Tongue (tissue), 2 donors: Measurements from ENCODE around the gene TENT5C. TPM values are rescaled to one million over a fixed set of nuclear protein-coding genes. Genes with fewer than 3 reads are reported as not detected.

ENCODE experiments used
- DNase-seq: peaks from one replicate; pipeline ENCODE4 v3.0.0-alpha.2; 2015
- total RNA-seq: library from RNA; depleted of rRNA; stranded (reverse); fragments of >200 nt; gene quantifications from one replicate; pipeline ENCODE4 v1.2.3, GENCODE V29; 2014

Gene TENT5C
- total RNA-seq, 1 donor from 2014 or later: 13.3 TPM

DNA sequence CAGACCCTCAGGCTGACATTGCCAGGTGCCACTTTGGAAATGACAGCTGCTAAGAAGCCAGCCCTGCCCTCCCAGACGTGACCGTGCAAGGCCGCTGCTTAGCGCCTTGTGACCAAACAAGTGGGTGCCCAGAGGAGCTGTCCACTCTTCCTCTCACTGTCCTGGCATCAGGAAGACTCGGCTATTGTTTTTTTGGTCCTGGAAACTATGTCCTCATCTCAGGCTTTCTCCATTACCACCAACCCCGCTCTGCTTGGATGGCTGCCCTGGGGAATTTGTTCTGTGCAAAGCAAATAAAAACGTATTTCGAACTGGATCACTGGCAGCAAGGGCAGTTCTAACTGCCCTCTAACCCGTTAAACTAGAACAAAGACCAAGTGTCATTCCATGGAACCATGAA is 13.7 kb upstream of the TENT5C start:
- no peak for DNase-seq

DNA sequence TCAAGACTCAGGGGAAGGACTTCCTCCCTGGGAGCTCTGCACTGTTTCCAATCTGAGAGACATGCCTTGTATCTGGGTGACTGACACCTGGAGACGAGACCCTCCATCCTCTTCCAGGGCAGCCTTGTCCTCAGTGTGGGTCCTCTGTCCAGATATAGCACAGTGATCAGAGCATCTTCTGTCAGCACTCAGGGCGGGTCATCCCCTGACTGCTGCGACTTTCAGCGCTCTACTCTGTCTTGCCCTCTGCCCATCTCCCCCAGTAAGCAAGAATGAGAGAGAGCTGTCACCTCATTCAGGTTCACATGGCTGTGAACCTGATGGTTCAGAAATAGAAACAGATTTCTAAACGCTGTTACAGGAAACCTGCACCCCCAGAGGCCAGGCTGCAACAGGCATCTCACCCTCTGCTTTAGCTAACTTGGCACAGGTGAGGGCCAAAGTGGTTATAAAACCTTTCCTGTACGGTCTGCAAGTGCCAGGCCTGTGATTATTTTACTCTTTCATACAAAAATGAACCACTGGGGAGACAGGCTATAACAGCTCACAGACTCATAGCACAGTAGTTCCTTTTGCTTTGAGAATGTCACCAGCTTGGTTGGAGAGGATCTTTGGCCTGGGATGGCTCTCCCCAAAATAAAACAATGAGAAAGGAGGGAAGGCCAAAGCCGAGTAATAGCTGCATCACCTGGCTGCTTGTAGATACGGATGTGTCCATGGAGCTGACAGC is 11.4 kb upstream of the TENT5C start:
- DNase-seq: no peak

DNA sequence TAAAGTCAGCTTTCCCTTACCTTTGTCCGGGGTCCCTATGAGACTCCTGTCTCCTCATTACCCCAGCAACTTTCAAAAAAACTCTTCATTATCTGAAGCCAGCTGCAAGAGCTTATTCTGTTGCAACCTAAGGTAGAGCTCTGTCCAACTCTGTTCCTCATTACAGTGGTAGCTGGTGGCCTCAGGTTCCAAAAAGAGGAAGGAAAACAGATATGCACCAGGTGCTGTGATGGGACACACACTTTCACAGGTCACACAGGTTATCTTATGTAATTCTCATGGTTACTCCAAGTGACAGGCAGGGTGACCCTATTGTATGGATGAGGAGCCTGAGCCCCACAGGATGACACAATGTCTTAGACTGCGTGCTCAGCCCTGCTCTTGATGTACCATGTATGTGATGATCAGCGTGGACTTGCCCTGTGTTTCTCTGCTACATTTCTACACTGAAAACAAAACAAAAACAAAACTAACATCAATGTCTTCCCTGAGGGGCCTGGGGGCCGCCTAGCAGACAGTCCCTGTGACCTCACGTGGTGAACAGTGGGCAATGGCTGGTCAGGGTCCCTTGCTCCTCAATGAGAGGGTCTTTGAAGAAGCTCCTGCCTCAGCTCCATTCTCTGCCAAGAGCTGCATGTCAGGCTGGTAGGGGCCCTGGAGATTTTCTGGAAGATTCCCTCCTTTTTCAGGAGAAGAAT is 9.7 kb upstream of the TENT5C start:
- no peak for DNase-seq

DNA sequence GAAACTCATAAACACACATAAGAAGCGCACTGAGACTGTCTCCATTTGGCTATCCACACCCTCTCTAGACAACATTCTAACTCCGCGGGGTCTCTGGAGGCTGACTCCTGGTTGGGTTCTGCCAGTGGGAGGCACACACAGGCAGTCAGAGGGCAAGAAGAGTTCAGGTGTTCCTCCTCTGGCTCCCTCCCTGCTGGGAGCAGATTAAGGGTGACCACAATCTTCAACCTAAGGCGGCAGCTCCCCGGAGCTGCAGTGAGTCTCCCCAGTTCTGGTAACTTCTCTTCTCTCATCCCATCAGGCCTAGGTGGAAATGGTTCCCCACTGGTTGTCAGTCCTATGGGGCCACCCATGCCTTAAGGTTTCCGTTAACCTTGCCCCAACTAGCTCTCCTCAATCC is 7.4 kb upstream of the TENT5C start:
- DNase-seq: no peak

DNA sequence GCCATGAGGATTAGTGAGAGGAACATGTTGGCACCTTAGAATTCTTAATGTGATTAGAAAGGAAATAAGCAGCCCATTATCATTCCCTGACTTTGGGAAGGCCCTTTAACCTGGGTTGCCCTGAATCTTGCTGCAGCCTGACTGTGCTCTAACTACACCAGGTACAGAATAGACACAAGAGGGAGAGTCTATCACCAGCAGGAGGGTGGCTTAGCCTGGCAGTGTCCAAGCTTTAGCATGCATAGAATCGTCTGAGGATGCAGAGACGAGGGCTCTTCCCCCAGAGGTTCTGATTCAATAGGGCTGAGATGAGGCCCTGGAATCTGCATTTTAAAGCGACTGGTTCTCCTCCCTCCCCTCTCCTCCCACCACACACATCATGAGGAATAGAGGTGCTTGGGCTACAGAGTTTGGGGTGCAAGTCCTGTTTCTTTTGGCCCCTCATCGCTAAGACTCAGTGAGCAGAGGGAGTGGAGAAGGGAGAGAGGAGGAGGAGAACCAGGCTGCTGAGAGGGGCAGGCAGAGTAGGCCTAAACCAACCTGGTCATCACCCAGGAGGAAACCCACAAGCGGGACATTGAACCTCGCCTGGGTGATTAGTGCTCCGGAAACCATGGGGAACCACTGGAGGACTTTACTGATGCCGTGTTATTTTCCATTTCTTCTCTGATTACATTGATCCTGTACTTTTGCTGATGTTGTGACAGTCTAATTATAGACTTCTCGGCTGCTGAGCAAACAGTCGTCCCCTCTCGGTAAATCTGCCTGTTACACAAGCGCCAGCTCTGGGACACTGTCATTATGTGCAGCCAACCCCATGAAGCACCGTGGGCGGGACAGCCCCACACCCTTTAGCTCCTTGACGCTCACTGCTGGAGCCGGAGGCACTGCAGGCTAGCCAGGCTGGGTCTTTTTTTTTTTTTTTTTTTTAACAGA is 6.3 kb upstream of the TENT5C start:
- no peak for DNase-seq

DNA sequence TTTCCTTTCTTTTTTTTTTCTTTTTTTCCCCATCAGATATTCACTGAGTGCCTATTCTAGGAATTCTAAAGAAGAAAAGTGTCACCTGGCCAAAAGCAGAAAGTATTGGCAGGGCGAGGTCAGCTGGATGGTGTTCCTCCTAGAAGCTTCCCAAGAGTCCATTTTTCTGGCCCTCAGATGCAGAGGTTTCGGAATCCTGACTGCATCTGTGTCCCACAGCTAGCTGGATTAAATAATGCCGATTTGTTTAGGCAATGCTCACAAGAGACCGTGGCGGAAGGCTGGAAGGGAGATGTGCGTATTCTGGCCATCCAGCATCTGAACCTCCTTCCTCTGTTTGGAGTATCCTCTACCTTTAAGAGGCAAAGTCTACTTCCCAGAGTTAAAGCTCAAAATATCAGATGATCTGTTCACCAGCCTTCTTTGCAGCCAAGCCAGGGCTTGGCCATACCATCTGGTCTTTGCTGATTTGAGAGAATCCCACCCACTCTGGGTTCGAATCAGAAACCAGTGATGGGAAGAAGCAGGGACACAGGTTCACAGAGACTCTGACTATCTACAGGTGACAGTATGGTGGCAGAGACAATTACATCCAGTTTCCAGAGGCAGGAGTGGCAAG is 5.4 kb upstream of the TENT5C start:
- no peak for DNase-seq

DNA sequence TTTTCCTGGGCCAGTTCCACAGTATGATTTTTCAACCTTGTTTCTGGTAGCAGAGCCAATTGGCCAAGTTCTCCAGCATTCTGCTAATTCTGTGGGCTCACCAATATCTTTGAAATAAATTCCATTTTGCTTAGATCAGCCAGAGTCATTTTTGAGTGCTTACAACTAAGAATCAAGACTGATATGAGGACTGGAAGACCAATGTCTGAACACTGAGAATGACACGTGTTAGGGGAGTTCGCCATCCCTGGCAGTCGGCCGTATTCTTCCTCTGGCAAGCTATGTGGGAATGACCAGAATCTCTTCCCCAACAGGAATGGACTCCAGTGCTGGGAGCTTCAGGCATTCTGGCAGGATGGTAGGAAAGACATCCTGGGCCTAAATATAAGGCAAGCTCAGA is 4.9 kb upstream of the TENT5C start:
- no peak for DNase-seq

DNA sequence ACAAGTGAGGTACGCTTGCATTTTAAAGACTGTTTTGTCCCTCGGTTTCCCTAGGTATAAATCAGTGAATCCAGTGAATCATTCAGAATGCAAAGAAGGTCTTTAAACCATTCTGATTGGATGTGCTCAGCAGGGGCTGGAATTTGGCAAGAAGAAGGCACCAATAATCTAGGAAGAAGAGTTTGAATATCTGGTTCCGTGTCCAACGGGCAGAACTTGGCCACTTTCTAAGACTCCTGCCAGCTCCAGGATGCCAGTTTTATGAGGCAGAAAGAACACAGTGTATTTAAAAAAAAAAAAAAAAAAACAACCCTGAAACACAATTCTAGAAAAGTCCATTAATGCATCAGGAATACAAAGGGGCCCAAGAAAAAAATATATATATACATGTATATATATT is 3.0 kb upstream of the TENT5C start:
- no peak for DNase-seq

DNA sequence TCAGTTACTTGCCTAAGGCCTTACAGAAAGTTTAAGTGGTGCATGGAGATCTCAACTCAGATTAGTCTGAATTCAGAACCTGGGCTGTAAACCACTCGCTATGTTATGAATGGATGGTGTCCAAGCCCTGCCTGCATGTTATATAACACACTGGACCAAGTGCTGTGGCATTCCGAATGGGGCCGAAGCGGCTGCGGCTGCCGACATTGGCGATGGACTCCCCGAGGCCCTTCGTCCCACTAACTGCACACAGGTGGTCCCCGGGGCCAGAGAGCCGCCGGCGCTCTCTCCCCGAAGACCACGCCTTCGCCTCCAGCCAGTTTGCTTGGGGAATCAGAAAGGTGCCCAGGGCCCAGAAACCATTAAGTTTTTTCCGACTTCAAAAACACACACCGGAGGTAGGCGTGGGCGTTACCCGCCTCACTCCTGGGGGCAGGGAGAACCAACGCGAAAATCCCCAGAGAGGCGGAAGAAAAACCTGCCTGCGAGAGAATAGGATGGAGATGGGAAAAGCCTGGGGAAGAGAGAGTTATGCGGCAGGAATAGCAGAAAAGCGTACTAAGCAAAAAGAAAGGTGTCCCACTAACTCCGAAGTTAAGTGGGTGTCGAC is 579 bp upstream of the TENT5C start:
- peak; percentile 45 for DNase-seq

DNA sequence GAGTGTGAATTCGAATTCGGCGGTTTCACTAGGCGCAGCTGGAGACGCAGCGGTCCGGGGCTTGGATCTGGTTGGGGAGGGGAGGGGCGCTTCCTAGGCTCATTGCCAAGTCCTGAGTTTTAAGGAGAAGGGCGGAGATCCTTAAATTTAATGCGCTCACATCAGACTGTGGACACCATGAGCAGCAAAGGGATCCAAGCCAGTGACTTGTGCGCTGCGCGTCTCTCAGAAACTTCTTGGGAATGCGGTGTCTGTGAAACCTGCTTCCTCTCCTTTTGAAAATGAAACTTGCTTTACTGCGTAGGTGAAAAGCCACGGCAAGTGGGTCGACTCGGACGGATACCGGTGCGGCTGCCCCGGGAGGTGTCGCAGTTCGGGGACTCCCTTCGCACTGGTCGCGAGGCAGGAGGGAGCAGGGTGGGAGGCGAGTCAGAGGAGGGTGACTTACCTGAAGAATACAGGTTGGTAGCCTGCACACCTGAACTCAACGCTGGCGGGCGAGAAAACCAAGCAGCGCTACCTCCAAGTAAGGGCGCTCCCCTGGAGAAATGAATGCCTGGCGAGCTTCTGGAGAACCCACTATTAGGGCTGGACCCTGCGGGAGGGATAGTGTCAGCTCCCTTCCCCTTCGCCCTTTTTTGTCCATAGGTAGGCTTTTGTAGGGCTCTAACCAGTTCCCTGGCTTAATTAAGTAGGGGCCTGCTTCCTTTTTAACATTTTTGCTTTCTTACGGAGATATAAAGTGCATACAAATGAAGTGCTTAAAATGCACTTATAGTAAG is 992 bp downstream of the TENT5C start:
- peak; percentile 74 for DNase-seq

DNA sequence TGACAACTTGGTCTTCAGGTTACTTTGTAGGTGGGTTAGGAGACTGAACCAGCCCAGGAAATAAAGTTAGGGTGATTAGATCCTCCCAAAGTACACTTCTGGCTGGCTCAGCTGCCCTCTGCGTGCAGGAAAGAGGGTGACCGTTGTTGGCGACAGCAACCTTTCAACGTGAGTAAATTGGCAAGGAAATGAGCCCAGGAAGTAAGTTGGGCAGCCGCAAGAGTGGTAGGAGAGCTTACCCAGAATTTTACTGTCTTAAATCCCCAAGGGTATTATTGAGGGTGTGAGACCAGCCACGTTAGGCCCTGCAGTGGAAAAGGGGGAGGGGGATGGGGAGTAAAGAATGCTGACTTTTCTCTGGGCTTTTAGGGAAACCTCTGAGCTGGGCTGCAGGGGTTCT is 1.6 kb downstream of the TENT5C start:
- DNase-seq: no peak

DNA sequence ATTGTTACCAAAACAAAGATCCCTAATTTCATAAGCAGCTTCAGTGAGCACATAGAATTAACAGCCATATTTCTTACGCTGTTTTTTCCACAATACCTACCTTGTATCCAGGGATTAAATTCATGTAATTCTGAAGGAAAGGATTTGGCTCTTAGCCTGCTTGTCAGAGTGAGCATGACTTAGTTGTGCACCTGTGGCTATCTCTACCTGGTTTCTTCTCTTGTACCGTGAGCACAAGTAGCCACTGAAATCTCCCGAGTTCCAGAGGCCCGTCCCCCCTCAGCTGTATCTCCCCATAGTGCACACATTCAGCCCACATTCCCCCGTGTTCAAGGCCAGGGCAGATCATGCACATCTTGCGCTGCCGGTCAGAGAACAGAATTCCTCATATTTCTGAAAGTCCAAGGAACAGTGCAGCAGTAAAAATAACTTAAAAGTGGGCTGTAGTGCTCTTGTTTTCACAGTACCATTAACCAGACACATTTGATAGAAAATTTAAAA is 2.3 kb downstream of the TENT5C start:
- DNase-seq: no peak

DNA sequence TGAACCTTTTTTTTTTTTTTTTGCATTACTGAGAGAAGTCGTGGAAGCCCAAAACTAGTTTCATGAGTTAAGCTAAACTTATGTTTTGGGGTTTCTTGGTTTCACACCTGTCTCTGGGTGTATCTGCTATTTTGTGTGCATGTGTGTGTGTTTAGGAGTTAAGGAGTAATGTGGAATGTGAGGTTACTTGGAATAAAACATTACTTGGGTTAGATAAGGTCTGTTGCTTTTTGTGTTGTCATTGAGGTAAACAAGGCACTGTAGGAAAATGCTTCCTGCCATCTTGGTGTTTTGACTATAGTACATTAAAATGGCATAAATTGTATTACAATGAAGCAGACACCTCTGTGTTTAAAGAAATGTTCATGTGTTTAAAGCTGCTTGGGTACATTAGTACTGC is 2.9 kb downstream of the TENT5C start:
- no peak for DNase-seq

DNA sequence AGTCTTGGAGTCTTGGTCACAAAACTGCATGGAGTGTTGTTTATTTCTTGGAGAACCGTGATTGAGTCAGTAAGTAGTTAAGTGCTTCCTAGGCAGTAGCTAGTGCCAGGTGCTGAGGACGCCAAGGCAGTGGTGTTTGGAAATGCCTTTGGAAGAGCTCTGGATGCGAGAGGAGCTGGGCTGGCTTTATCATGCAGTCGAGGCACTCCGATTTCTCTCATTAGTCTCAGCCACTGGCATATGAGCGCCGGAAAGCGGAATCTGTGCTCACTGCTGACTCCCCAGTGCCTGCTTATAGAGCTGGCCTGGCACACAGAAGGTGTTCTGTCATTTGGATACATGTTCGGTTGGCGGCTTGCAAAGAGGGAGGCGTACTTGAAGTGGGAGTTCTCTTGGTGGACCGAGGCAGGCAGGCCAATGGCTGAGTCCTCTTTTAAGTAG is 3.6 kb downstream of the TENT5C start:
- DNase-seq: no peak

DNA sequence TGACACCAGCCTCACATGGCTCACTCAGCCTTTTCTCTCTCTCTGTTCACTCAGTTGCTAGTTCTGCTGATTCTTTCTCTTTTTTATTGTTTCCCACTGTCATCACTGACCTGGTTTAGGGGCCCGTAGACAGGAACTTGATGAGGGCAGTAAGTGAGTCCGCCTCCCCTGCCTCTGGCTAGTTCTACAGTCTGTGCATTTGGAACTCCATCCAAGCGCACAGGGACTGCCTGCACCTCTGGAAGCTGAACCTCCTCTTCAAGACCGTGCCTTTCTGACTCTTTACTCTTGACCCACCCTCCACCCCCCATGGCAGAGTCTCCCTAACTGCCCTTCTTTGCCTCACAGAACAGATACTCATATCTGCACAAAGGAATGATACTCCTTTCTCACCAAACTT is 4.2 kb downstream of the TENT5C start:
- DNase-seq: no peak

DNA sequence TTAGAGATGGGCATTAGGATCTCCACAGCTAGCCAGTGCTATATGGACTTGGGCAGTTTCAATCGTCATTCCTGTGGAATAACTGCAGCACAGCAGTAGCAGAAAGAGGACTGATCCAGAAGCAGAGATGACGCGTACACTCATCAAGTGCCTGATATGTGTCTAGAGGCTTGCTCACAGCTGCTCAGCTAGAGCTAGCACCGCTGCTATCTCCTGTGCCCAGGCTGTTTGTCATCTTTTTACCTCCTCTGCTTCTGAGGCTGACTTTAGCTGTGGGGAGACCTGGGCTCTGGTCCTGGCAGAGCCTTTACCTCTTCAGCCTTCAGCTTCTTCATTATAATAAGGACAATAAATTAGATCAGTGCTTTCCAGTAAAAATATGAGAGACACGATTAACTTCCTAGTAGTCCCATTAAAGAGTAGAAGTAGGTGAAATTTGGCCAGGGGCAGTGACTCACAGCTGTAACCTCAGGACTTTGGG is 5.3 kb downstream of the TENT5C start:
- no peak for DNase-seq

DNA sequence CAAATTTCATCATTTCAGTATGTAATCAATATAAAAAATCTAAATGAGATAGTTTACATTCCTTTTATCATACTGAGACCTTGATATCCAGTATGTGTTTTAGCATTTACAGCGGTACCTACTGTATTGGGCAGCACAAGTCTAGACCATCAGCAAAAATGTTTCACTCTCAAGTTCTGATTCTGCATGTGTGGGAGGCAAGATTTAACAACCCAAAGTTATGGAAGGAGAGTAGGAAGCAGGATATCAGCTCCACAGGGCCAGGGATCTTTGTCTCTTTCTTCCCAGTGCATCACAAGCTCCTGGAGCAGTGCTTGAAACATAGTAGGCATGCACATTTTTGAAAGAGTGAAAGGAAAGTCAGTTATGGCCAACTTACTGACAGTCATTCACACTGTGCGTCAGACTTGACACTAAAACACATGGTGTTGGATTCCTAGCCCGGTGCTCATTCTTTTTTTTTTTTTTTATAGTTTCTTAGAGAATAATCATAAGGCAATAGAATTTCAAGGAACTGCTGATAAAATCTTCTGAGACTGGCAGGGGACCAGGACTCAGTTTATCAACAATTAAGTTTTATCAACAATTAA is 6.1 kb downstream of the TENT5C start:
- no peak for DNase-seq

DNA sequence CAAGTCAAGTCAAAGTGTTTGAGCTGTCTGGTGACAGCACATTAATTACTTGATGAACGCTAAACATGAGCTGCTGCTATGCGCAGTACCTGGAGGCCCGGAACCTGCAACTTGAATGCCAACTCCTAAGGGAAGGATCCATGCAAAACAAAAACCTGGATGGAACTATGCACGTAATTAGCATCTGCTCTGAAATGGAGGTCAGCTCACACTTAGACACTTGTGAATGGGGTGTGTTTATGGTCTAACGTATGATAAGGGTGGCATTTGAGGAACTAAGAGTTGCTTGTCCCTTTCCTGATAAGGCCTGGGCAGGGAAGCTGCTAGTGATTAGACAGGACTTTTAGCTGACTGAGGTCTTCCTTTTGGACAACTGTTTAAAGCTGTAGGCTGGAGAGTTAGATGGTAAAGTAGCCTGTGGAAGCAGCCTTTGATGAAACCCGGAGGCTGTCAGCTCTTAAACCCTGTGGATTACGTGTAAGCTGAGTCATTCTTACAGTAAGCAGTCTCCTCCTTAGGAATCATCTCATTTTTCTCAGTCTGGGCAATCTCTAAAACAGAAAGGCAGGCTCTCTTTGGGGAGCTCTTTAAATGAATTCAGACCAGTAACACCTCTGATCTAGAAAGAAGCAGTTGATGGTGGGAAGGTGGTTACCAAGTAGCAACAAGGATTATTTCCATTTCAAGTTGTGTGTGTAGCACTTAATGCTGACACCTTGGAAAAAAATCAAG is 6.8 kb downstream of the TENT5C start:
- DNase-seq: peak; percentile 48

DNA sequence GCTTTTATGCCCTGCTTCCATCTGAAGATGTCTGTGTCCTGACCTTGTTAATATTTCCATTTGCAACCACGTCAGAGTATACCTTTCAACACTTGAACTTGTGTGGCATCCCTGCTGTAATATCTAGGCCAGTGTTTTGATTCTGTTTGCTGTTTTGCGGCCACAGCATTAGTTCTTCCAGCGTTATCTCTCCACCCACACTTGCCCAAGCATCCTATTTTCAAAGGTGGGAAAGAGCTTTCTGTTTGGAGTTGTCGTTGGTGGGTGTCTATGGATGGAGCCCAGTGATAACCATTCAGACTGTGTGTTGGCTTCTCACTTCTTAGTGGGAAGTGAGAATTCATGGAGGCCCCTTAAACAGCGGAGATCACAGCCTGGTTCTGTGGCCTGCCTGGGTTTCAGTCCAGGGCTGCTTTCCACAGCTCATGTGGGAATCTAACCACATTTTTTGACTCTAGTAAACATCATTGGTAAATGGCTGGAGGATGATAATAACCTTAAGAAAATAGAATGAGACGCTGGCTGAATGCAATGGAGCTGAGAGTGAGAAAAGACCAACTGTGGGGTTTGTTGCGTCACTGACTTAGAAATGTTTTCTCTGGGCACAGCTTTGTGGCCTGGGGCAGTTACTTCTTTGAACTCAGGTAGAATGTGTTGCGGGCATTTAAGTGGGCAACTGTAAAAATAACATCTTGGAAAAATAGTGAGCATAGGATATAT is 7.6 kb downstream of the TENT5C start:
- no peak for DNase-seq
